Esophagus muscularis mucosa (tissue), 3 donors: ENCODE data around the gene ZNF280C.

Experiments used
- POLR2A ChIP-seq: fragments of 450-650 bp; IDR thresholded peaks from one replicate; pipeline ENCODE4 v1.6.1; 2017; ENCODE audit warnings: antibody characterized with exemption, moderate library complexity, mild to moderate bottlenecking, low read depth
- TF ChIP-seq, protein P1 (sequence below), 3 experiments: fragments of 200-600 bp in 2 of 3; fragments of 450-650 bp in 1 of 3; sonication (generic) in 2 of 3; IDR thresholded peaks; one replicate each; pipeline ENCODE4 v1.5.1; 2017 to 2019; ENCODE audit warnings: antibody characterized with exemption in 3 of 3, mild to moderate bottlenecking in 2 of 3, moderate library complexity in 1 of 3

DNA sequence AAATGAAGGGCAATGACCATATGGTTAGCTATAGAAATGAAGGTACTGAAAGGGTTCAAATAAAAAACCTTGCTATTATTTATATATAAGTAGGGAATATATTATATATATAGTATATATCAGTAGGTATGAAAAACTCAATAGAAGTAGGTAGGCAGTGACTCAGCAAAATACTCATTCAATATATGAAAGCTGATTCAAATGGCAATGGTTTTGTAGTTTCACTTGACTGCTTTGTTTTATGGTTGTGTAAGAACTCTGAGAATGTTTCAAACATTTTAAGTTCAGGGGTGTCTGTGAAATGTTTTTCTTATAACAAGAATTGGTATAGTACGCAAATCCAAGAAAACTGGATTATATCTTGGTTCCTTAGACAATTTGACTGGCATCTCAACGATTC lies 4.1 kb downstream of the ZNF280C start:
- TF ChIP-seq, protein P1, sequence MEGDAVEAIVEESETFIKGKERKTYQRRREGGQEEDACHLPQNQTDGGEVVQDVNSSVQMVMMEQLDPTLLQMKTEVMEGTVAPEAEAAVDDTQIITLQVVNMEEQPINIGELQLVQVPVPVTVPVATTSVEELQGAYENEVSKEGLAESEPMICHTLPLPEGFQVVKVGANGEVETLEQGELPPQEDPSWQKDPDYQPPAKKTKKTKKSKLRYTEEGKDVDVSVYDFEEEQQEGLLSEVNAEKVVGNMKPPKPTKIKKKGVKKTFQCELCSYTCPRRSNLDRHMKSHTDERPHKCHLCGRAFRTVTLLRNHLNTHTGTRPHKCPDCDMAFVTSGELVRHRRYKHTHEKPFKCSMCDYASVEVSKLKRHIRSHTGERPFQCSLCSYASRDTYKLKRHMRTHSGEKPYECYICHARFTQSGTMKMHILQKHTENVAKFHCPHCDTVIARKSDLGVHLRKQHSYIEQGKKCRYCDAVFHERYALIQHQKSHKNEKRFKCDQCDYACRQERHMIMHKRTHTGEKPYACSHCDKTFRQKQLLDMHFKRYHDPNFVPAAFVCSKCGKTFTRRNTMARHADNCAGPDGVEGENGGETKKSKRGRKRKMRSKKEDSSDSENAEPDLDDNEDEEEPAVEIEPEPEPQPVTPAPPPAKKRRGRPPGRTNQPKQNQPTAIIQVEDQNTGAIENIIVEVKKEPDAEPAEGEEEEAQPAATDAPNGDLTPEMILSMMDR (IDR thresholded peaks at IDR 0.05), result no peak
- TF ChIP-seq POLR2A, result no peak
